Raji (cell line): Measurements from ENCODE around the gene KIF13A.

ENCODE experiments used
- POLR2A ChIP-seq: IDR thresholded peaks from 2 replicates; pipeline ENCODE4 v1.6.1; 2011; ENCODE audit warnings: low read depth, low read length, control low read depth; ENCODE audit not compliant: insufficient read depth

The KIF13A gene

DNA sequence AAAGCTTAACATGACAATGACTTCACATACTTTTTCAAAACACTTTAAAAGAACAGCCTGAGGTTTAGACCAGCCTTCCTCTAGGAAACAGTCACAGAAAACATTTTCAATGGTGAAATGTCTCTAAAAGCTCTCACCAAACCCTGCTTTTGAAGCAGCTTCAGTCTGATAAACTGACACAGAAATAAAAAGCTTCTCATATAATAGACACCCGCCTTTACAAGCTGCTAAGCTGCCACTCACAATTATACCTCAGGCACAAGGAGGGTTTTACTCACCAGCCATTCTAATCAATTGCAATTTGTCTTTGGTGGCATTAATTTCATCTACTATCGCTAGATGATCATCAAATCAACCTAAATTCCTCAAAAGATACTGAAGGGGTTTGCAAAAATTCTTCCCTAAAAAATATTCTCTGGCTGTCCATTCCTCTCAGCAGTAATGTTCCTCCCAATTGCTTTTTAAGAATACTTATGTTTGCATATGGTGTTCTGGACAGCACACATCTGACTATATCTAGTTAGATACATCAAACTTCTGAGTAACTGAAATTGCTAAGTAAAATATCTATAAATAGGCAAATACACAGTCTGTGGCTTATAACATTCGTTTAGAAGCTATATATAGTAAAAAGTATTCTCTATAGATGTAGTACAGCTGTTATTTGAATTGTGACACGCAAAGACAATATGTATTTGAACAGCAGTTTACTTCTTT lies 29.4 kb downstream of the KIF13A start:
- TF ChIP-seq POLR2A: no peak

DNA sequence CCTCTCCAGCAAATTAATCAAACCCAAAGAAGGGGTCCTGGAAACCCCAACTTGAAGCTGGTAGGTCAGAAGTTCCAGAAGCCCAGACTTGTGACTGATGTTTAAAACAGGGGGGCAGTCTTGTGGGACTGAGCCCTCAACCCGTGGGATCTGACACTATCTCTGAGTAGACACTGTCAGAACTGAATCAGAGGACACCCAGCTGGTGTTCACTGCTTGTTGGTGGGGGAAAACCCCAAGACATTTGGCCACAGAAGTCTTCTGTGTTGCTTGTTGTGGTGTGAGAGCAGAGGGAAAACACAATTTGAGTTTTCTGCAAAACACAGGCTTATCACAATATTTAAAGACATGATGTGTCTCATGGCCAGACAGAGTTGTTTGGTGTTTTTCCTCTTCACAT lies 29.9 kb downstream of the KIF13A start:
- no peak for TF ChIP-seq POLR2A

DNA sequence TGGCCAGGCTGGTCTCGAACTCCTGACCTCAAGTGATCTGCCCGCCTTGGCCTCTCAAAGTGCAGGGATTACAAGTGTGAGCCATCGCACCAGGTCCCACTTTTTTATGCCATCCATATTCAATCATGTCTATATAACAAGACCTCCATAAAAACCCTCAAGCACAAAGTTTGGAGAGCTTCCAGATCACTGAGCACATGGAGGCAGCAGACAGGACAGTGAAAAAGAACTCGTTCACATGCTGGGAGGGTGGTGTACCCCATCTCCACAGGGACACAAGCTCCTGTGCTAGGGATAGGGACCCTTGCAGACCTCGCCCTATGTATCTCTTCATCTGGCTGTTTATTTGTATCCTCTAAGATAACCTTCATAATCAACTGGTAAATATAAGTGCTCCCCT lies 30.3 kb downstream of the KIF13A start:
- TF ChIP-seq POLR2A: no peak

DNA sequence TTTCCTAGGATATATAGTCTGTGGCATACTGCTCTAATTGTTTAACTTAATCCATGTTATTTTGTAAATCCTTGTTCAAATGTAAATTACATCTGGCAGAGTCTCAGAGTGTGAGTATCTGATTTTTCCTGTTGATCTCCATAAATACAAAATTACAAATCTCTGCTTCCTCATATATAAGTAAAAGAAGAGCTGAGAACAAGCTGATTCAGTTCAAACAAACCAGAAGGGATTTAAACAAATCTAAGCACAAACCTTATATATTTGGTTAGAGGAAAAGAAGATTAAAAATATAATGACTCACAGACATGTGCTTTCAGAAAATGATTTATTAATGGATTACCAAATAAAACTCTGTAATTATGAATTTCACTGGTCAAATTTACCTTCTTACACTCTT lies 37.3 kb downstream of the KIF13A start:
- TF ChIP-seq POLR2A: no peak

DNA sequence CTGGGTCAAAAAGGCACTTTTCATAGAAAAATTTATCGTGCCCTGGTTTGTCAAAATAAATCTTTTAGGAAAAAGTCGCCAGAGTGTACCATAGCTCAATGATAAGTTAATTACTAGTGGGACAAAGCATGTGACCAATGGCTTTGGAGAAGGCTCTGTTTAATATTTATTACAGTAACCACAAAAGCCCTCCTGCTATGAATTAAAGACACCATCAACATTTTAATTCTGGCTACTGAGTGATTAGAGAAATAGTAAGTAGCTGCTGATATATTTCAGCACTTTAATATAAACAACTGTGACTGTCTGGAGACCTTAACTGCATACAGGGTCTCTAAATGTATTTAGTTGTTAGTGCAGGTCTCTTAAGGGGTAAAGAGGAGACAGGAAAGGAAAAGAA lies 38.3 kb downstream of the KIF13A start:
- TF ChIP-seq POLR2A: no peak

DNA sequence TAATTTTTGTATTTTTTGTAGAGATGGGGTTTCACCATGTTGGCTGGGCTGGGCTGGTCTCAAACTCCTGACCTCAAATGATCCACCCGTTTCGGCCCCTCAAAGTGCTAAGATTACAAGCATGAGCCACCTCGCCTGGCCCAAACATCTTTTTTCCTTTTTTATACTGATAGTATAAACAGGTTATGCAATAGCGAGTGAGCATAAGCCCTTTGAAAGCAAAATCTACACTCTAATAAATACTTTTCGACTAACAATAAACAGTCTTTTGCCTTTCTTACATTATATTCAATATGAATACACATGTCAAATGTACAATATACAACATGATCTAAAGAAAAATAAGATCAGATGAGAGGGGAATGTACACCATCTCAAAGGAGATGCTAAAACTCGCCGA lies 38.7 kb downstream of the KIF13A start:
- no peak for TF ChIP-seq POLR2A

DNA sequence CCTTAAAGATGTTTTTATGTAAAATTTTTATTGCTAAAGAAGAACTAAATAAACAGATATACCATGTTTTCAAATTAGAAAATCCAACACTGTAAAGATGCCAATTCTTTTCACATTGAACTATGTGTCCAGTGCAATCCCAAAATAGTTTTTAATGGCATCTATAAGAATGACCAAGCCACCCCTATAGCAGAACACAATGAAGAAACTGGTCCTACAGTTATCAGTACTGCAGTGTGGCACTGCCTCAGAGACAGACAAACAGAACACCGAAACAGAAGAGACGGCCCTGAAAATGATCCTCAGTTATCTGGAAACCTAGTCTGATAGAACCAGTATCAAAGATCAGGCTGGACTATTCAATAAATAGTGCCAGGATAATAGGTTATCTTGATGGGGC lies 41.9 kb downstream of the KIF13A start:
- TF ChIP-seq POLR2A: no peak

DNA sequence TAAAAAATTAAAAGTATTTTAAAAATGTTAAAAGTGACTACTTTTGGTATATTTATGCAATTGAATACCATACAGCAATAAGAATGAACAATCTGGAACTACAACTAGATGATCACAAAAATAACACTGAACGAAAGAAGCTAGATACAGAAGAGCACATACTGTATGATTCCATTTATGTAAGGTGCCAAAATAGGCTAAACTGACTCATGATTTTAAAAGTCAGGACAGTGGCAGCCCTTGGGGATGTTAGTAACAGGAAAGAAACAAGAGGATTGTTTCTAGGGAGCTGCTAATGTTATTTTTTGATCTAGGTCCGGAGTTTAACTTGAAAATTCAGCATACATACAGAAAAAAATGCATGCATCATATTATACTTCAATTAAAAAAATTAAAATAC lies 42.3 kb downstream of the KIF13A start:
- TF ChIP-seq POLR2A: no peak

DNA sequence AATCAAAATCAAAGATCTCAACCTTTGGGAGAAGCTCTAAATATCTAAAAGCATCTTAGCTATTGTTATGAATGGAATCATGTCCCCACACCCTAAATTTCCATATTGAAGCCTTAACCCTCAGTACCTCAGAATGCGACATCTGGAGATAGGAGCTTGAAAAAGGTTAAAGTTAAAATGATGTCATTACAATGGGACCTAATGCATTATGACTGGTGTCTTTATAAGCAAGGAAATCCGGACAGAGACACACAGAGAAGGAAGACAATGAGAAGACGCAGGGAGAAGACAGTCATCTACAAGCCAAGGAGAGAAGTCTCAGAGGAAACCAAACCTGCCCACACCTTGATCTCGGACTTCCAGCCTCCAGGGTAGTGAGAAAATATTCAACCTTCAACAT lies 46.1 kb downstream of the KIF13A start:
- TF ChIP-seq POLR2A: no peak

DNA sequence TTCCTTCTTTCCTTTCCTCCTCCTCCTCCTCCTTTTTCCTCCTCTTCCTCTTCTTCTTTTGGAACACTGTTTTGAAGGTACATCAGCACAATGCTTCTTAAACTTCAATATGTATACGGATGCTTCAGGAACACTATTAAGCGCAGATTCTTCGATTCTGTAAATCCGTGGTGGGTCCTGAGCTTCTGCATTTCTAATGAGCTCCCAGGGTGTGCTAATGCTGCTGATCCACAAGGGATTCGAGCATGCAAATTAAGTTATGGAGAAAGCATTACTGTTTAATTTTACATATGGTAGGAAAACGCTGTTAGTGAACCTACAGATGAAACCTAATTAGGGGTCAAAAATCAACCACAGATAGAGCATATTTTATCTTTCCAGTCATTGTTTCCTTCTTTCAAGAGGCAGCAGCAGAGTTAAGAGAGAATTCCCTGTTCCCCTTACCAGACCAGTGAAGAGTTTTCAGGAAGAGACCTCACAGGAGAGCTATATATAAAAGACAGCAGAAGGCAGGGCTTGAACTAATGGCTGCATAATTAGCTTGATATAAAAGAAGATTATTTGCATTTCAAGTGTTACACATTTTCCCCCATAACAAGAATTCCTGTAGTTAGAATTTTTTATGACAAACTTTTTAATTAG lies 47.2 kb downstream of the KIF13A start:
- TF ChIP-seq POLR2A: no peak

DNA sequence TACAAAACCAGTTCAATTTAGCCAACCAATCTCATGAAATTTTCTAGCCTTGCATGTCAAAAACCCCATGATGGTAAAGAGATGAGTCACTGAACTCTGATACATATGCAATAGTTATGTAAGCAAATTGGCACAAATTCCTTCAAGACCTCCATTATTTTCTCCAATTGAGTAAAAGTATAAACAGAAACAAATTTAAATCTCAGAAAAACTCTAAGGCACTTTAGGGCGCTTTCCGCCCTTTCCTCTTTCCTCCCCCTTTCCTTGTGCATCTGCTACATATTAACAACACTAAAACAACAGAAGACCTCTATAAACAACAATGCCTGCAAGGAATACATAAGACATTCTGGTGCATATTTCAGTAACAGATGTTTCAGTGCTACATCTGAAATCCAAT lies 48.5 kb downstream of the KIF13A start:
- TF ChIP-seq POLR2A: no peak

DNA sequence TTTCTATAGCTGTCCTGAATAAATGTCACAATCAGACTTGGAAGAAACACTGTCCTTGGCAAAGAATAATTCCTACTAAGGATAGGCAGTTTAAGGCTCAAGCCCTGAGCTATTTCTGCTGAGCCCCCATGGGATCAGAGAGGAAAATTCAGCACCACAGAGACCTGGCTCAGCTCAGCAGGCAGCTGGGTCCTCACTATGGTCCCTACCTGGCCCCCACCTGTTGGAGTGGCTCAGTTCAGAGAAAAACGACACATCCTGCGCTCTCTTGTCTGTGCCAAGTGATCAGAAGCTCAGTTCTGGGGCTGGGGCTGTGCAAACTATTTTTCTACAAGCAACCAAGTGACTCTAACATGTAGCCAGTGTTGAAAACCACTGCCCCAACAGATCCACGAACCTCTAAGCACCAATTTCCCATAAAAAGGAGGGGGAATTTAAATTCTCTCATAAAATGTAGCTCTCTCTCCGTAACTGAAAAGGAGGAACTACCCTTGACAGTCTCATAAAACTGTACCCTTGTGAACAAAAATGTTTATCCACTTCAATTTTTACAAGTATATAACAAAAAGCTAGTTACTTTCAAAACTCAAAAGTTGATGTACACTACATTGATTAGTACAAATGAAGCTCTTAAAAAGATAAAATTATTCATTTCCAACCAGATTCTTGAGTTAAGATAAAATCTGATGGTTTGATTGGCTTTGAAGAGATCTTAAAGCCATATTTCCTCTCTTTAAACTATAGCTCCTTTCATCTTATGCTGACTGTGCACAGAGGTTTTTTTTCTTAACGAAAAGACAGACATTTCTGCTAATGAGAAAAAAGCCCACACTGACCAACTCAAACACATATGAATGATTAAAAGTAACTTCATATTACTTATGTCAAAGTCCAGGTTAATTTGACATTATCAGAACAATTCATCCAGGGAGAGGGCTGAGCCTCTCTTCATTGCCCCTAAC lies 52.0 kb downstream of the KIF13A start:
- no peak for TF ChIP-seq POLR2A

DNA sequence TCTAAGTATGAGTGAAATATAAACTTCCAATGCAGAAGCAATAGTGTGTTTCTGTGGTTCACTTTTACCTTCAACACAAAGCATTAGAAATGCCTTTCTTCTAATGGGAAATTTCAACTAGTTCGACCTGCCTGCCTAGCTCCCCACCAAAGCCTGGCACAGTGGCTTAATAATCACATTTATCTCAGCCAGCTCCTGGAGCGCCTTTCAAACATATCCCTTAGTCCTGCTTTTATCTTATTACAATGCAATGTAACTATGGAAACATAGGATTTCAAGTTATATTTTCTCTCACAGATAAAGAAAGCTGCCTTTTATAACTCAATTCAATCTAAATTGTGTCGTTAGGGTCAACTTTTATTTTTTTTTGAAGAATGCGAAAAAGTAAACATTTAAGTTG lies 53.7 kb downstream of the KIF13A start:
- no peak for TF ChIP-seq POLR2A

DNA sequence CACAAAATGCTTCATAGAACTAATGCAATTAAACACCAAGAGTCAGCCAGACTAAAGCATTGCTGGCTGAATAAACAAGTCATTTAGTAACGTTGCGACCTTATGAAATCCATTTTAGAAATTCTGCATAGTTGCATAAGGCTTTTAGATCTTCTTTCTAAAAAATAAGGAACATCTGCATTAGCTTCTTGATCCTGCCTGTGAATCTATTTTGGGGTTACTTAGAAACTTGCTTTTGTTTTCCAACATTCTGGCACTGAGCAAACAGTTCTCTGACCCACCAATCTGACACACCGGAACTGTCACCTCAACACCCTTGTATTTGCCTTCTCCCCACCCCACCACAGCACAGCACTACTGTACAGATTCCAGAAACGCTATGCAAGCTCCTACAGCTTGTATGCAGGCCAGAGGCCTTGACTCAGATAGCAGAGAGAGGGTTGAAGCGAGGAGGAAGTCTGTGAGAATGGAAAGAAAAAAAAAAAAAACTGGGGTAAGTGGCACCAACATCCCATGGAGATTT lies 55.0 kb downstream of the KIF13A start:
- no peak for TF ChIP-seq POLR2A

DNA sequence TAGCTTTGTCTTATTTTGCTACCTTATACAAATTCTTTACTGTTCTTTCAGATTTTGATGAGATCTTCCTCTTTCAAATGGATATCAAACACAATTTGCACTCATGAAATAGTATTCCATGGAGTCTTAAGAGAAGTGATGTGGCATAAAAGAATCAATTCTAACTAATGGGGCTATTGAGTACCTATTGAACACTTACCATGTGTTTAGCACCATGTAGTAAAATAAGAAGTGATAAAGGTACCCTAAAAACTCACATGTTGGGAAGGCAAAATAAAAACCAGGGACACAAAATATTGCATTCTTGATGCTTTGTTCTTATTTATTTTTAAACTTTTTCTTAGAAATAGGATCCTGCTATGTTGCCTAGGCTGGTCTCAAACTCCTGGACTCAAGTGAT lies 56.2 kb downstream of the KIF13A start:
- no peak for TF ChIP-seq POLR2A
